ENCODE measurements around the gene LSM4.

LSM4 gene

GRCh38 chr19:18266771-18267686, 55.8 kb downstream of the LSM4 start:
- Histone ChIP-seq H3K4me1 (ENCODE audit: control insufficient read depth, low read length) (peaks cover 8% of the 10 kb centered on the region), H3K27me3 (ENCODE audit: control insufficient read depth, low read length) (no peaks in the 10 kb centered on the region), H3K9me2 (replicated peaks; ENCODE audit: control insufficient read depth, low read length) (no peaks in the 10 kb centered on the region), H4K20me1 (ENCODE audit: control insufficient read depth, insufficient read depth, low read depth, low read length) (no peaks in the 10 kb centered on the region), H3K4me3 (ENCODE audit: low read length) (no peak overlapping the region), H3K27ac (ENCODE audit: low read depth, low read length) (no peak overlapping the region), H3K4me2 (ENCODE audit: low read length) (no peak overlapping the region), H3K36me3 (ENCODE audit: control insufficient read depth, low read length) (peaks cover 8% of the 10 kb centered on the region; the same call in 1 of the 2 replicates), H3K9me3 (ENCODE audit: control insufficient read depth, insufficient read depth, low read length) (no peaks in the 10 kb centered on the region), H3K79me2 (ENCODE audit: control insufficient read depth, low read length) (no peaks in the 10 kb centered on the region), H3F3A (ENCODE audit: control insufficient read depth, insufficient read depth) (peaks cover 4% of the 10 kb centered on the region; the same call in 1 of the 2 replicates)
- TF ChIP-seq, protein P1, sequence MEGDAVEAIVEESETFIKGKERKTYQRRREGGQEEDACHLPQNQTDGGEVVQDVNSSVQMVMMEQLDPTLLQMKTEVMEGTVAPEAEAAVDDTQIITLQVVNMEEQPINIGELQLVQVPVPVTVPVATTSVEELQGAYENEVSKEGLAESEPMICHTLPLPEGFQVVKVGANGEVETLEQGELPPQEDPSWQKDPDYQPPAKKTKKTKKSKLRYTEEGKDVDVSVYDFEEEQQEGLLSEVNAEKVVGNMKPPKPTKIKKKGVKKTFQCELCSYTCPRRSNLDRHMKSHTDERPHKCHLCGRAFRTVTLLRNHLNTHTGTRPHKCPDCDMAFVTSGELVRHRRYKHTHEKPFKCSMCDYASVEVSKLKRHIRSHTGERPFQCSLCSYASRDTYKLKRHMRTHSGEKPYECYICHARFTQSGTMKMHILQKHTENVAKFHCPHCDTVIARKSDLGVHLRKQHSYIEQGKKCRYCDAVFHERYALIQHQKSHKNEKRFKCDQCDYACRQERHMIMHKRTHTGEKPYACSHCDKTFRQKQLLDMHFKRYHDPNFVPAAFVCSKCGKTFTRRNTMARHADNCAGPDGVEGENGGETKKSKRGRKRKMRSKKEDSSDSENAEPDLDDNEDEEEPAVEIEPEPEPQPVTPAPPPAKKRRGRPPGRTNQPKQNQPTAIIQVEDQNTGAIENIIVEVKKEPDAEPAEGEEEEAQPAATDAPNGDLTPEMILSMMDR (IDR thresholded peaks at IDR 0.05; ENCODE audit: low read depth, low read length, poor library complexity, severe bottlenecking) = no peak
- TF ChIP-seq EZH2phosphoT487 (IDR thresholded peaks at IDR 0.05; ENCODE audit: borderline replicate concordance, low read length) = no peak

DNA sequence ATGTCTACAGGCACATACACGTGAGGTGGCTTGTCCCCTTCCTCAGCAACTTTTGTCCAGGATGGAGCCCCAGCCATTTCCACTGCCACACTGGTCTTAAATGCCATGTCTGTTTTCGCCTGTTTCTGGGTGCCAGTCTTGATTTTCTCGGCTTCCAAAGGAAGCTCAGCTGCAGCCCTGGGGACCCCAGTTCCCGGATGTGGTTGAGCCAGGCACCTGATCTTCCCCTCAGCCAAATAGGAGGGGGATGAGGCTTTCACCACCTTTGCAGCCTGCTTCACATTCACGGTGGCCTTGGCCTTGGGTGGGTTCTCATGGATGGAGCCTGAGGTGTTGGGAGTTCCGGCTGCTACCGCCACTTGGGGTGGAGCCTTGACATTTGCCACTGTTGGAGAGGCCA, 57.3 kb downstream of the LSM4 start:
- no peaks in the 10 kb centered on the region for H3K9me2 ChIP-seq (replicated peaks; ENCODE audit: control insufficient read depth, low read length)
- peaks cover 8% of the 10 kb centered on the region for H3K4me1 ChIP-seq (ENCODE audit: control insufficient read depth, low read length)
- no peaks in the 10 kb centered on the region for H4K20me1 ChIP-seq (ENCODE audit: control insufficient read depth, insufficient read depth, low read depth, low read length)
- H3K79me2 ChIP-seq (ENCODE audit: control insufficient read depth, low read length) = no peaks in the 10 kb centered on the region
- peaks cover 4% of the 10 kb centered on the region; the same call in 1 of the 2 replicates for H3F3A ChIP-seq (ENCODE audit: control insufficient read depth, insufficient read depth)
- H3K9me3 ChIP-seq (ENCODE audit: control insufficient read depth, insufficient read depth, low read length) = no peaks in the 10 kb centered on the region
- H3K4me3 ChIP-seq (ENCODE audit: low read length) = no peak overlapping the region
- TF ChIP-seq, protein P1 (IDR thresholded peaks at IDR 0.05; ENCODE audit: low read depth, low read length, poor library complexity, severe bottlenecking) = no peak
- no peak for TF ChIP-seq EZH2phosphoT487 (IDR thresholded peaks at IDR 0.05; ENCODE audit: borderline replicate concordance, low read length)
- no peak overlapping the region for H3K4me2 ChIP-seq (ENCODE audit: low read length)
- H3K27ac ChIP-seq (ENCODE audit: low read depth, low read length) = no peak overlapping the region
- peaks cover 8% of the 10 kb centered on the region; the same call in 1 of the 2 replicates for H3K36me3 ChIP-seq (ENCODE audit: control insufficient read depth, low read length)
- no peaks in the 10 kb centered on the region for H3K27me3 ChIP-seq (ENCODE audit: control insufficient read depth, low read length)

- TF ChIP-seq EZH2phosphoT487 (IDR thresholded peaks at IDR 0.05; ENCODE audit: borderline replicate concordance, low read length) = no peak
- TF ChIP-seq, protein P1 (IDR thresholded peaks at IDR 0.05; ENCODE audit: low read depth, low read length, poor library complexity, severe bottlenecking) = no peak
- H3K36me3 ChIP-seq (ENCODE audit: control insufficient read depth, low read length) = peaks cover 8% of the 10 kb centered on the region; the same call in 1 of the 2 replicates
- H3K9me3 ChIP-seq (ENCODE audit: control insufficient read depth, insufficient read depth, low read length) = no peaks in the 10 kb centered on the region
- H3K4me1 ChIP-seq (ENCODE audit: control insufficient read depth, low read length) = peaks cover 8% of the 10 kb centered on the region
- H3K27me3 ChIP-seq (ENCODE audit: control insufficient read depth, low read length) = no peaks in the 10 kb centered on the region
- no peaks in the 10 kb centered on the region for H3K79me2 ChIP-seq (ENCODE audit: control insufficient read depth, low read length)
- H3K27ac ChIP-seq (ENCODE audit: low read depth, low read length) = no peak overlapping the region
- H3K4me2 ChIP-seq (ENCODE audit: low read length) = no peak overlapping the region
- H3K4me3 ChIP-seq (ENCODE audit: low read length) = no peak overlapping the region
- no peaks in the 10 kb centered on the region for H3K9me2 ChIP-seq (replicated peaks; ENCODE audit: control insufficient read depth, low read length)
- H4K20me1 ChIP-seq (ENCODE audit: control insufficient read depth, insufficient read depth, low read depth, low read length) = no peaks in the 10 kb centered on the region
- H3F3A ChIP-seq (ENCODE audit: control insufficient read depth, insufficient read depth) = peaks cover 4% of the 10 kb centered on the region; the same call in 1 of the 2 replicates
These were observed 57.8 kb downstream of the LSM4 start for GRCh38 chr19:18264971-18265540.
